ENCODE data around the gene OPN1MW2. TPM values are rescaled to one million over a fixed set of nuclear protein-coding genes. Genes with fewer than 3 reads are reported as not detected.
"Not testable (repeated sequence)": the region's sequence is repeated elsewhere in the genome, so short reads cannot be mapped to it uniquely, and the experiment has no call there.

The OPN1MW2 gene
- total RNA-seq, 1 donor from 2014 or later, result not detected

- not testable (repeated sequence) for H3K4me3 Mint-ChIP-seq (ENCODE audit: unreplicated experiment); H3K36me3 Mint-ChIP-seq (ENCODE audit: low read depth, unreplicated experiment); H3K4me1 Mint-ChIP-seq (ENCODE audit: unreplicated experiment); H3K9me3 Mint-ChIP-seq (ENCODE audit: unreplicated experiment); H3K27me3 Mint-ChIP-seq (ENCODE audit: unreplicated experiment); H3K27ac Mint-ChIP-seq (ENCODE audit: unreplicated experiment); DNase-seq (ENCODE audit: low spot score)
Observed at GRCh38 chrX:154226706-154227105, 7.2 kb downstream of the OPN1MW2 start.

- not testable (repeated sequence) for H3K27ac Mint-ChIP-seq (ENCODE audit: unreplicated experiment); H3K4me3 Mint-ChIP-seq (ENCODE audit: unreplicated experiment); DNase-seq (ENCODE audit: low spot score); H3K4me1 Mint-ChIP-seq (ENCODE audit: unreplicated experiment); H3K9me3 Mint-ChIP-seq (ENCODE audit: unreplicated experiment); H3K27me3 Mint-ChIP-seq (ENCODE audit: unreplicated experiment); H3K36me3 Mint-ChIP-seq (ENCODE audit: low read depth, unreplicated experiment)
Observed at GRCh38 chrX:154231443-154231842, 11.9 kb downstream of the OPN1MW2 start.

GRCh38 chrX:154233620-154234019 lies 14.1 kb downstream of the OPN1MW2 start:
- not testable (repeated sequence) for H3K4me3 Mint-ChIP-seq (ENCODE audit: unreplicated experiment); H3K9me3 Mint-ChIP-seq (ENCODE audit: unreplicated experiment); H3K27me3 Mint-ChIP-seq (ENCODE audit: unreplicated experiment); H3K27ac Mint-ChIP-seq (ENCODE audit: unreplicated experiment); H3K36me3 Mint-ChIP-seq (ENCODE audit: low read depth, unreplicated experiment); DNase-seq (ENCODE audit: low spot score); H3K4me1 Mint-ChIP-seq (ENCODE audit: unreplicated experiment)

- not testable (repeated sequence) for H3K4me3 Mint-ChIP-seq (ENCODE audit: unreplicated experiment); H3K27me3 Mint-ChIP-seq (ENCODE audit: unreplicated experiment)
Observed at GRCh38 chrX:154238939-154239559, 19.5 kb downstream of the OPN1MW2 start.

GRCh38 chrX:154239982-154240503 lies 20.5 kb downstream of the OPN1MW2 start:
- not testable (repeated sequence) for H3K27me3 Mint-ChIP-seq (ENCODE audit: unreplicated experiment); H3K27ac Mint-ChIP-seq (ENCODE audit: unreplicated experiment); H3K9me3 Mint-ChIP-seq (ENCODE audit: unreplicated experiment); H3K36me3 Mint-ChIP-seq (ENCODE audit: low read depth, unreplicated experiment); H3K4me3 Mint-ChIP-seq (ENCODE audit: unreplicated experiment); H3K4me1 Mint-ChIP-seq (ENCODE audit: unreplicated experiment); DNase-seq (ENCODE audit: low spot score)

More at GRCh38 chrX:154238939-154239559, 19.5 kb downstream of the OPN1MW2 start:
- H3K9me3 Mint-ChIP-seq (ENCODE audit: unreplicated experiment); H3K4me1 Mint-ChIP-seq (ENCODE audit: unreplicated experiment); H3K27ac Mint-ChIP-seq (ENCODE audit: unreplicated experiment); H3K36me3 Mint-ChIP-seq (ENCODE audit: low read depth, unreplicated experiment); DNase-seq (ENCODE audit: low spot score): not testable (repeated sequence)

GRCh38 chrX:154247377-154248045 lies 28.0 kb downstream of the OPN1MW2 start:
- H3K27ac Mint-ChIP-seq (ENCODE audit: unreplicated experiment); H3K27me3 Mint-ChIP-seq (ENCODE audit: unreplicated experiment); H3K9me3 Mint-ChIP-seq (ENCODE audit: unreplicated experiment); H3K36me3 Mint-ChIP-seq (ENCODE audit: low read depth, unreplicated experiment); H3K4me1 Mint-ChIP-seq (ENCODE audit: unreplicated experiment); DNase-seq (ENCODE audit: low spot score); H3K4me3 Mint-ChIP-seq (ENCODE audit: unreplicated experiment): not testable (repeated sequence)

GRCh38 chrX:154248076-154248475 lies 28.5 kb downstream of the OPN1MW2 start:
- H3K27ac Mint-ChIP-seq (ENCODE audit: unreplicated experiment); H3K4me3 Mint-ChIP-seq (ENCODE audit: unreplicated experiment); H3K27me3 Mint-ChIP-seq (ENCODE audit: unreplicated experiment); H3K4me1 Mint-ChIP-seq (ENCODE audit: unreplicated experiment); DNase-seq (ENCODE audit: low spot score); H3K9me3 Mint-ChIP-seq (ENCODE audit: unreplicated experiment); H3K36me3 Mint-ChIP-seq (ENCODE audit: low read depth, unreplicated experiment): not testable (repeated sequence)

GRCh38 chrX:154257282-154257681 lies 37.7 kb downstream of the OPN1MW2 start, which contains the start of gene OPN1MW3:
TSS of gene OPN1MW3 (plus strand) at chrX:154257582. CDS start at chrX:154257620, 38 bp downstream.
- H3K27me3 Mint-ChIP-seq (ENCODE audit: unreplicated experiment); H3K9me3 Mint-ChIP-seq (ENCODE audit: unreplicated experiment); H3K4me1 Mint-ChIP-seq (ENCODE audit: unreplicated experiment); DNase-seq (ENCODE audit: low spot score); H3K27ac Mint-ChIP-seq (ENCODE audit: unreplicated experiment); H3K4me3 Mint-ChIP-seq (ENCODE audit: unreplicated experiment); H3K36me3 Mint-ChIP-seq (ENCODE audit: low read depth, unreplicated experiment): not testable (repeated sequence)

- not testable (repeated sequence) for H3K4me3 Mint-ChIP-seq (ENCODE audit: unreplicated experiment); H3K4me1 Mint-ChIP-seq (ENCODE audit: unreplicated experiment); H3K9me3 Mint-ChIP-seq (ENCODE audit: unreplicated experiment); H3K27me3 Mint-ChIP-seq (ENCODE audit: unreplicated experiment); H3K27ac Mint-ChIP-seq (ENCODE audit: unreplicated experiment); H3K36me3 Mint-ChIP-seq (ENCODE audit: low read depth, unreplicated experiment); DNase-seq (ENCODE audit: low spot score)
Observed at GRCh38 chrX:154258711-154259110, 39.2 kb downstream of the OPN1MW2 start.

- not testable (repeated sequence) for H3K27ac Mint-ChIP-seq (ENCODE audit: unreplicated experiment); H3K9me3 Mint-ChIP-seq (ENCODE audit: unreplicated experiment); H3K4me3 Mint-ChIP-seq (ENCODE audit: unreplicated experiment); H3K36me3 Mint-ChIP-seq (ENCODE audit: low read depth, unreplicated experiment); DNase-seq (ENCODE audit: low spot score); H3K27me3 Mint-ChIP-seq (ENCODE audit: unreplicated experiment); H3K4me1 Mint-ChIP-seq (ENCODE audit: unreplicated experiment)
Observed at GRCh38 chrX:154263072-154263471, 43.5 kb downstream of the OPN1MW2 start.

GRCh38 chrX:154269245-154269644 lies 49.7 kb downstream of the OPN1MW2 start:
- H3K27ac Mint-ChIP-seq (ENCODE audit: unreplicated experiment); H3K4me1 Mint-ChIP-seq (ENCODE audit: unreplicated experiment); H3K9me3 Mint-ChIP-seq (ENCODE audit: unreplicated experiment); H3K4me3 Mint-ChIP-seq (ENCODE audit: unreplicated experiment); DNase-seq (ENCODE audit: low spot score); H3K36me3 Mint-ChIP-seq (ENCODE audit: low read depth, unreplicated experiment); H3K27me3 Mint-ChIP-seq (ENCODE audit: unreplicated experiment): not testable (repeated sequence)

All from endothelial cell (in vitro differentiated cells).